ENCODE data around the gene SETDB2. TPM values are rescaled to one million over a fixed set of nuclear protein-coding genes. Genes with fewer than 3 reads are reported as not detected.

Gene SETDB2
- total and polyA plus RNA-seq, 2 of the 13 experiments (the other 11 are each of a cell fraction or from before 2014, with no cell fraction given) = 8.1 to 8.7 TPM

DNA sequence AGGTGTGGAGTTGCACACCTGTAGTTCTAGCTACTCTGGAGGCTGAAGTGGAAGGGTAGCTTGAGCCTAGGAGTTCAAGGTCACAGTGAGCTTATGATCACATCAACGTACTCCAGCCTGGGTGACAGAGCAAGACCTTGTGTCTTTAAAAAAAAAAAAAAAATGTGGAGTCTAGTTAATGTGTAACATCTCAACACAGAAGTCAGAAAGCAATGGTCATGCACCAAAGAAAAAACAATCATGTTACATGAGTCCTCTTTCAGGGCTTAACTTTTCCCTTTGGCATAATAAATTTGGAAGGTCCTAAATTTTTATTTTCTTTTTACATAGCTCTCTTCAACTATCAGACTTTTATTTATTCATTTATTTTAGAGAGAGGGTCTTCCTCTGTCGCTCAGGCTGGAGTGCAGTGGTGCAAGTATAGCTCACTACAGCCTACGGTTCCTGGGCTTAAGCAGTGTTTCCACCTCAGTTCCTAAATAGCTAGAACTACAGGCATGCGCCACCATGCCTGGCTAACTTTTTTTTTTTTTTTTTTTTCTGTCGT, 22.3 kb downstream of the SETDB2 start (continued):
- TF ChIP-seq ZNF318 (CRISPR knock-in tag; IDR thresholded peaks at IDR 0.05) (no peak), TFDP1 (CRISPR knock-in tag; IDR thresholded peaks at IDR 0.05; ENCODE audit: borderline replicate concordance) (no peak), ZNF230 (CRISPR knock-in tag; IDR thresholded peaks at IDR 0.05) (no peak), BATF2 (CRISPR knock-in tag; IDR thresholded peaks at IDR 0.05) (no peak), FOXK1 (CRISPR knock-in tag; IDR thresholded peaks at IDR 0.05; ENCODE audit: borderline replicate concordance, low read depth) (peak; percentile 23; the same call in 1 of the 2 replicates), ZSCAN12 (CRISPR knock-in tag; IDR thresholded peaks at IDR 0.05) (no peak), ARID5B (CRISPR knock-in tag; IDR thresholded peaks at IDR 0.05) (peak; percentile 75), ZNF350 (CRISPR knock-in tag; IDR thresholded peaks at IDR 0.05; ENCODE audit: borderline replicate concordance, low read depth) (no peak), HNRNPLL (IDR thresholded peaks at IDR 0.05; ENCODE audit: low read depth, low read length, poor library complexity, severe bottlenecking) (no peak), ZNF788 (CRISPR knock-in tag; IDR thresholded peaks at IDR 0.05; ENCODE audit: borderline replicate concordance) (no peak), HNRNPK (IDR thresholded peaks at IDR 0.05; ENCODE audit: low read depth, low read length, poor library complexity, severe bottlenecking) (no peak), ARID2 (CRISPR knock-in tag; IDR thresholded peaks at IDR 0.05; ENCODE audit: borderline replicate concordance) (no peak), SATB2 (CRISPR knock-in tag; IDR thresholded peaks at IDR 0.05) (no peak), NCOA2 (CRISPR knock-in tag; IDR thresholded peaks at IDR 0.05) (no peak), ZSCAN9 (CRISPR knock-in tag; IDR thresholded peaks at IDR 0.05; ENCODE audit: borderline replicate concordance) (no peak), HMG20A (CRISPR knock-in tag; IDR thresholded peaks at IDR 0.05; ENCODE audit: borderline replicate concordance) (peak; percentile 30; the same call in 1 of the 2 replicates)
